ENCODE measurements around the gene KDM2A.

Gene KDM2A

GRCh38 chr11:67211656-67212436 lies 92.8 kb downstream of the KDM2A start:
- TF ChIP-seq, protein P1, sequence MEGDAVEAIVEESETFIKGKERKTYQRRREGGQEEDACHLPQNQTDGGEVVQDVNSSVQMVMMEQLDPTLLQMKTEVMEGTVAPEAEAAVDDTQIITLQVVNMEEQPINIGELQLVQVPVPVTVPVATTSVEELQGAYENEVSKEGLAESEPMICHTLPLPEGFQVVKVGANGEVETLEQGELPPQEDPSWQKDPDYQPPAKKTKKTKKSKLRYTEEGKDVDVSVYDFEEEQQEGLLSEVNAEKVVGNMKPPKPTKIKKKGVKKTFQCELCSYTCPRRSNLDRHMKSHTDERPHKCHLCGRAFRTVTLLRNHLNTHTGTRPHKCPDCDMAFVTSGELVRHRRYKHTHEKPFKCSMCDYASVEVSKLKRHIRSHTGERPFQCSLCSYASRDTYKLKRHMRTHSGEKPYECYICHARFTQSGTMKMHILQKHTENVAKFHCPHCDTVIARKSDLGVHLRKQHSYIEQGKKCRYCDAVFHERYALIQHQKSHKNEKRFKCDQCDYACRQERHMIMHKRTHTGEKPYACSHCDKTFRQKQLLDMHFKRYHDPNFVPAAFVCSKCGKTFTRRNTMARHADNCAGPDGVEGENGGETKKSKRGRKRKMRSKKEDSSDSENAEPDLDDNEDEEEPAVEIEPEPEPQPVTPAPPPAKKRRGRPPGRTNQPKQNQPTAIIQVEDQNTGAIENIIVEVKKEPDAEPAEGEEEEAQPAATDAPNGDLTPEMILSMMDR (IDR thresholded peaks at IDR 0.05) = no peak

DNA sequence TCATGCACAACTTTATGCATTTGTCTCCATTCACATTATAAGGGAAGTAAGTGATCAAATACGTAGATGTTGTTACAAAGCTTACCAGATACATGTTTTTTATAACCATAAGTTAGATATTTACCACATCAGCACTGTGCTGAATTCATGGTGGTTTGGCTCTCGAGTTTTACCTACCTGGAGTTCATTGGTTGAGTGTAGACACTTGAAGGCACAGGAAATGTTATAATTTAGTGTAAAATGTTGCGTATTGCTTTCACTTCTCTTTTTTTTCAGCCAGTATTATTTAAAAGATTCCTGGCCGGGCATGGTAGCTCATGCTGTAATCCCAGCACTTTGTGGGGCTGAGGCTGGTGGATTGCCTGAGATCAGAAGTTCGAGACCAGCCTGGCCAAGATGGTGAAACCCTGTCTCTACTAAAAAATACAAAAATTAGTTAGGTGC lies 94.1 kb downstream of the KDM2A start:
- TF ChIP-seq, protein P1 (IDR thresholded peaks at IDR 0.05) = no peak

GRCh38 chr11:67227726-67228125 lies 108.7 kb downstream of the KDM2A start:
- TF ChIP-seq, protein P1 (IDR thresholded peaks at IDR 0.05) = no peak

GRCh38 chr11:67230406-67230805 lies 111.3 kb downstream of the KDM2A start:
- TF ChIP-seq, protein P1 (IDR thresholded peaks at IDR 0.05) = no peak

DNA sequence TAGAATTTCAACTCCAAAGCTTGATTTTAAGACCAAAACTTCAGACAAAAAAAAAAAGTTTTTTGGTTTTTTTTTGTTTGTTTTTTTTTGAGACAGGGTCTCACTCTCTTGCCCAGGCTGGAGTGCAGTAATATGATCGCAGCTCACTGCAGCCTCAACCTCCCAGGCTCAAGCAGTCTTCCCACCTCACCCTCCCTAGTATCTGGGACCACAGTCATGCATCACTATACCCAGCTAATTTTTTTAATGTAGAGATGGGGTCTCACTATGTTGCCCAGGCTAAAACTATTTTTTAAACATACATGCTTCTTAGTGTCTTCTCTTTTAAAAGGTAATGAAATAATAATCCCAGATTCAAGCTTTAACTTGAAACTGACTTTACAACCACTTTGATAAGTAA lies 111.8 kb downstream of the KDM2A start:
- TF ChIP-seq, protein P1 (IDR thresholded peaks at IDR 0.05) = no peak

GRCh38 chr11:67233584-67234190 lies 114.6 kb downstream of the KDM2A start:
- TF ChIP-seq, protein P1 (IDR thresholded peaks at IDR 0.05) = no peak

DNA sequence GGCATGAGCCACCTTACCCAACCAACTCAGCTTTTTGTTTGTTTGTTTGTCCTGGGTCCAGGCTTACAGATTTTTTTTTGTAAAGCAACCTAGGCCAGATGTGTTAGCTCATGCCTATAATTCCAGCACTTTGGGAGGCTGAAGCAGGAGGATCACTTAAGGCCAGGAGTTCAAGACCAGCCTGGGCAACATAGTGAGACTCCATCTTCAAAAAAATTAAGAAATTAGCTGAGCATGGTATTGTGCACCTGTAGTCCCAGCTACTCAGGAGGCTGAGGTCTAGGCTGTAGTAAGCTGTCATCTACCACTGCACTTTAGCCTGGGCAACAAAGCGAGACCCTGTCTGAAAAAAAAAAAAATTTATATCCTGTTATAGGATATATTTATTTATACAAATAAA lies 118.5 kb downstream of the KDM2A start:
- TF ChIP-seq, protein P1 (IDR thresholded peaks at IDR 0.05) = no peak

Measured in LNCAP (cell line).